Stimulated activated CD4-positive, alpha-beta T cell treated with anti-CD3 and anti-CD28 coated beads, Interleukin-15, amount 100 ng/mL, for 24 hours (primary cell): Measurements from ENCODE around the gene SART3.
"Not testable (repeated sequence)": the region's sequence is repeated elsewhere in the genome, so short reads cannot be mapped to it uniquely, and the experiment has no call there.

Experiments used
- DNase-seq: peaks from one replicate; pipeline ENCODE4 v3.0.0-alpha.2; 2020

The SART3 gene

DNA sequence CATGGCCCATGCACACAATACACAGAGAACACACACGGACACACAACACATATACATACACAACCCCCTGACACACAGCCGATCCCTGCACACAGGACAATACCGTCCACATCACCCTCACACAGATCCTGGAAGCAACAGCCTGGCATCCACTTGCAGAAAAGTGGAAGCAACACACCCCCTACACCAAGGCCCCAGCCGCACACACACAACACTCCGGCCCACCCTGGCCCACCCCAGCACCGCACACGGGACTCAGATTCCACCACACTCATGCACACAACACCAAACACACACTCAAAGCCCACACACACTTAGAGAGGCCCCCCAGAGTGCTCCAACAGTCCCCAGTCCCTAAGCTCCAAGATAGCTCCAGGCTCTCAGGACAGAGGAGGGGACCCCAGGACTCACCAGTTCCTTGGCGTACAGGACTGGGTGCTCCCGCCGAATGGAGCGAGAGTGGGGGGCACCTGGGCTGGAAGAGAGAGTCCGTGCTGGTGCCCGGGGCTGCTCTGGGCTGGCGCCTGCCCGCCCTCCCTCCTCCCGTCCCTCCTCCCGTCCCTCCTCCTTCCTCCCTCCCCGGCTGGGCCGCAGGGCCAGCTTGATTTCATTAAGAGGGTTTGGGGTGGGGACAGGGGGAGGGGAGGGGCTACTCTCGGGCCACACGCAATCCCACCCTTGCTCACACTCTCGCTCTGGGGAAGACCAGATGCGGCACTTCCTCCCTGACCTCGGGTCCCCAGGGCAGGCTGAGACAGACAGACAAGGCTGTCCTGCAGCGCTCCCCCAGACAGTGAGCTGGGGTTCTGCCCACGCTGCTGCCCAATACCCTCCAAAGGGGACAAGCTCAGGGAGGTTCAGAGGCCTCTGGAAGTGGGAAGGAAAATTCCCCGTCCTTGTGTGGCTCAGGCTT is 36.8 kb upstream of the SART3 start, which contains the start of gene TMEM119:
Gene TMEM119, minus strand, starts transcription at position 526 of the 913 bp plus-strand sequence. CDS start 5,701 bp downstream, outside the sequence.
- no peak for DNase-seq

- DNase-seq, result no peak
Measured at GRCh38 chr12:108596854-108597558, 36.0 kb upstream of the SART3 start.

GRCh38 chr12:108595711-108596647 is 35.0 kb upstream of the SART3 start:
- no peak for DNase-seq

DNA sequence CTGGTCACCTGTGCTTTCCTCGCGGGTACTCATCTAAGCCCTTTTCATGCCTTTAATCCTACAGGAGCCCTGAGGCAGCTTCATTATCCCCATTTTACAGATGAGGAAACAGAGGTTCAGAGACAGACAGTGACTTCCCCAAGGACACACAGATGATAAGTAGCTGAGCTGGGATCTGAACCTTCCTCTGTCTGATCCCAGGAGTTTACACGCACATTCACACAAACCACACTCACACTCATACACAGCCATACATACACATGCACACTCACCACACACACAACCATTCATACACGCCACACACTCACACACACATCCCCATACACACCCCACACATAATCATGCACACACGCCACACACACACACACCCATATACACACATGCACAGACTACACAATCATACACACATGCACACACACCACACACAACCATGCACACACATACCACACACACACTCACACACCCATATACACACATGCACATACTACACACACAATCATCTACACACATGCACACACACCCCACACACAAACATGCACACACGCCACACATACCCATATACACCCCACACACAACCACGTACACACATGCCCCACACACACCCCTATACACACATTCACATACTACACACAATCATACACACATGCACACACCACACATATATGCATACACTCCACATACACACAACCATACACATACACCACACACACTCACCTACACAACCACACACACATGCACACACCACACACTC is 34.2 kb upstream of the SART3 start:
- DNase-seq, result no peak

GRCh38 chr12:108594323-108594903 is 33.4 kb upstream of the SART3 start:
- DNase-seq, result no peak

DNA sequence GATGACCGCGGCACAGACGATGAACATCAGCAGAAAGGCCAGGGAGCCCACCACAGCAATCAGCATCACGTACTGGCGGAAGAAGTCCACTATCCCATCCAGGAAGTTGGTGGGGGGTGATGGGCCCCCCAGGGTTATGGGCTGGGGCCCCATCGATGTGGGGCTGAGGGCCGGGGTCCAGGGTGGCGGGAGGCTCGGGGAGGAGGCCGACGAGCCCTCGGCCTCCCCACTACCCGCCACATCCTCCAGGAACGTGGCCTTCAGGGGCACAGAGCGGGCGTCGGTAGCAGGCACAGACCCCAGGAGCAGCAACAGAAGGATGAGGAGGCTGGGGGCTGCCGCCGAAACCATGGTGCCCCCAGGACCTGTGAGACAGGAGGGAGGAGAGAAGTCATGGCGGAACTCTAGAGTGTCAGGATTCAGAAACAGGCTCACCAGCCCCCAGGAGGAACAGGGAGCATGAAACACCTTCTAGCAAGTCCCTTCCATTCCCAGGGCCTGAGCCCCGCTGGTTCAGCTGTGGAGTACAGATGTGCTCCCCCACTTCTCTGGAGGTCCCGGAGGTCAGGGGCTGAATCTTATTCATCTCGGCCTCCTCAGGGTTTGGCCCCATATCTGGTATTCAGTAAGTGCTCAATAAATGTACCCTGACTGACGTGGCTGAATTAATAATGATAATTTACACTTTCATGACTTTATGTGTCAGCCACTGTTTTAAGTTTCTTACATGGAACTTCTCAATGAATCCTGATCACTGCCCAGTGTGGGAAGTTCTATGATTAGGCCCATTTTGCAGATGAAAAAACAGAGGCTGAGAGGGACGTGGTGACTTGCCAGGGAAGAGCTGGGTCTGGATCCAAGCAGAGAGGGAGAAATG is 31.3 kb upstream of the SART3 start:
- DNase-seq, result no peak

DNA sequence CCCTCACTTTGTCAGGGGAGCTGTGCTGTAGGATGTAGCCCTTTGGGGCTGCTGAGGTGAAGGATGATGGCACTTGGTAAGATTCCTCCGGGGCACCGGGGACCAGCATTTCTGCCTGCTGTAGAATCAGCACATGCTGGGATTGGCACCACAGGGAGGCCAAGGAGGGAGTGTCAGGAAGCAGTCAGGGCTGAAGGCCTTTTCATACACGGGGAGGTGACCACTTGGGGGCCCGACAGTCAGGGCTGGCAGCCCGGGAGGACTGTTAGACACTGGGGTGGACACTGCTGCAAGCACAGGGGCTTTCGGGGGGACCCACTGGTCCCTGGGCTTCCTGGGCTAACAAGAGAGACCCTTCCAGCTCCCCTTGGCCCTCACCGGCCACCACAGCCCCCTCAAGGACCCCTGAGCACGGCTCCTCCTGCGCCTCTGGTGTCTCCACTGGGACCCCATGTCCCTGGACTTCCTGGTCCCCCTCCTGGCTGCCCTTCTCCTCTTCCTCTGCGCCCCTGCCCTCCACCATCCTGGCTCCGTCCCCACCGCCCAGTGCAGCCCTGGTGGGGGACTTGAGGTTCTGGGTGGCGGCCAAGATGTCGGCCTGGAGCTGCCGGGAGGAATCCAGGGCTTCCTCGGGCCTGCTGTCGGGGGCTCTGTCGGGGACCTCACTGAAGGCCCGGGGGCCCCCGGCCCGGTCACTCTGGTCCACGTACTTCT is 30.5 kb upstream of the SART3 start:
- no peak for DNase-seq

- DNase-seq, result not testable (repeated sequence)
Measured at GRCh38 chr12:108590463-108590862, 29.5 kb upstream of the SART3 start.

GRCh38 chr12:108589840-108590229 is 28.9 kb upstream of the SART3 start:
- DNase-seq, result no peak

DNA sequence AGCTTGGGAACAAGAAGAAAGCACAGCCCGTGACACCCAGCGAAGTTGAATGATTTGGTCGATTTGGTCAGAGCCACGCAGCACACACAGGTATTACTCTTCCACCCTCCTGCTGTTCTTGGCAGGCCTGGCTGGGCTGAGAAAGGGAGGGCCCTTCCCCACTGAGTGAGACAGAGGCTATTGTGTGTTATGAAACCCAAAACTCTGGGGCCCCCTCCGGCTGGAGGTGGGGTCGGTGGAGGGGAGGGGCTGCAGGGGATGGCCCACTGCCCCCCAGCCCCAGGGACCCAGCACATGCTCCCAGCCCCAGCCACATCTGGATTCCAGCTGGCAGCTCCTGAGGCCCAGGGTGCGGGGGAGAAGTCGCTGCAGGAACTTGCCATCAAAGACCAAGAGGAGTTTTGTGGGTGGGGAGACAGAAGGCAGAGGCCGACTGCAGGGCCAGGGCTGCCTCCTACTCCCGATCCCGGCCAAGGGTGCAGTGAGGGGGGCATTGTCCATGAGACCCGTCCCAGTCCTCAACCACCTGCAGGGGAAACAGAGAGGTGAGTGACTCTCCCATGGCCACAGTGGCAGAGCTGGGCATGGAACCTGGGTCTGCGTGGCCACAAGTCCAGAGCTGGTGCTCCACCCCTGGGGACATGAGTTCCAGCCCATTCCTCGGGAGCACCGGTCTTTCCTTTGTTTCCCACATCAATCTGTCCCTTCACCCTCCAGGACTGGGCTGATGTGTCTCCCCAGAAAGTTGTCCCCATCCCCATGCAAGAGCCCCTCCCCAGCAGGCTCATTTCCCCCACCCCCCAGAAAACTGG is 28.3 kb upstream of the SART3 start:
- DNase-seq, result no peak

DNA sequence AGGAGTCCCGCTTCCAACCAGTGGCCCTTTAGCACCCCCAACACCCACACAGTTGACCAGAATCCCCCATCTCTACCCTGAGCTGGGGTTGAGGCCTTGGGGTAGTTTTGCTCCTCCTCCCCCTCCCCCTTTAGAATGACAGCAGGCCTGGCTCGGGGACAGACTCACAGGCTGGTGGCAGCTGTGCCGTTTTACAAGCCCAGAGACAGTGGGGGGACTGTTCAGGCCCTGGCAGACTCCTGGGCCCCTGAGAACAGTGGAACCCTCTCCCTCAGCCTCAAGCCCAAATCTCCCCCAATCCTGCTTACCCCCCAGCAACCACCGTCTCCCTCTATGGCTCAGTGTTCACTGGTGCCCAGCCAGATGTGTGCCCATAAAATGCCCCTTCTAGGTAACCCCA is 26.9 kb upstream of the SART3 start:
- no peak for DNase-seq

GRCh38 chr12:108586306-108586705 is 25.3 kb upstream of the SART3 start:
- no peak for DNase-seq

GRCh38 chr12:108585864-108586263 is 24.9 kb upstream of the SART3 start:
- DNase-seq, result no peak

GRCh38 chr12:108584456-108585065 is 23.6 kb upstream of the SART3 start:
- DNase-seq, result no peak

- DNase-seq, result no peak
Measured at GRCh38 chr12:108583991-108584390, 23.0 kb upstream of the SART3 start.

DNA sequence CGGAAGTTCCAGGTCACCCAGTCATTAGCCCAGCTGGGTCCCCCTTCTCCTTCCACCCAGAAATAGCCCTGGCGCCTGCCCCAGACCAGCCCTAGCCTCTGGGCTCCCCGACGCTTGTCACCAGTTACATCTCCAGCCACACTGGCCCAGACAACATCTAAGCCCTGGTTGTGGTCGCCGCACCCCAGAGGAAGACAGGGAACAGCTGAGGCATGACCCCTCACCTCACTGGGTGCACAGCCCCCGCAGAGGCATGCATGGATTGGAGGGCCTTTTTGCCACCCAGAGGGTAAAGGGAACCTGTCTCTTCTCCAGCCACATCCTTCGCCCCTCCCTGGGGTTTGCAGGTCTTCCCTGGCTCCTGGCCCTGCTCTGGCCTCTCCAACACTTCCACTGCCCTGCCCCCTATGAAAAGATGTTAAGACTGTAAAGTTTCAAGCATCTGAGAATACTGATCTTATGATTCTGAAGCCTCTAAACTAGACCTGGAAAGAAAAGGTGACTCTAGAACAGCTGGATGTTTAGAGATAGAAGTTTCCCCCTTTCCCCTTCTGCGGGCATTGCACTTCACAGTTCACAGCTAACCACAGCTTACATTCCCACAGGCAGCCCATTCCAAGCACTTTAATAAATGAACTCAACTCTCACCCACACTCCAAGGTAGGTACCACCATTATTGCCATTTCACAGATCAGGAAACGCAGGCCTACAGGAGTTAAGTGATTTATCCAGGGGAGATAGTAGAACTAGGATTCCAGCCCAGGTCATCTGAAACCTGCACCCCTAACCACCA is 22.2 kb upstream of the SART3 start:
- no peak for DNase-seq

DNA sequence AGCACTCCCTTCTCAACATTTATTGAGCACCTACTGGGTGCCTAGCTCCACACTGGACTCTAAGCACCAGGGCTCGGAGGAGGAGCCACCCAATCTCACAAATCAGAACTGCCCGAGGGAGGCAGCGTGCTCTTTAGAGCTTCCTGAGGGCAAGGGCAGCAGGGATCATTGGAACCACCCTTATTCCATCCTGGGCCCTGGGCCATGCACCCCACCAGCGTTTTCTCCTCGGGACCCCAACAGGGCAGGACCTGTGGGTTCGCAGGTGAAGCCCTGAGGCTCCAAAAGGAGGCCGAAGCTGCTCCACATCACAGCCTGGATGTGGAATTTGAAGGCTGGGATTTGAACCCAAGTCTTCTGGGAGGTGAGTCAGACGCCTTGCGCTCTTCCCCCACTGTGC is 21.5 kb upstream of the SART3 start:
- DNase-seq, result no peak
